Chondrocyte (in vitro differentiated cells): ENCODE results near the gene IER3IP1. TPM values are rescaled to one million over a fixed set of nuclear protein-coding genes. Genes with fewer than 3 reads are reported as not detected.
"Not testable (repeated sequence)": the region's sequence is repeated elsewhere in the genome, so short reads cannot be mapped to it uniquely, and the experiment has no call there.

ENCODE experiments used
- DNase-seq: peaks from one replicate; pipeline ENCODE4 v3.0.0; 2021; ENCODE audit warnings: mixed read lengths, low spot score
- H3K27ac Mint-ChIP-seq: one replicate; pipeline ENCODE4 v1.8.0; 2021; ENCODE audit warnings: mild to moderate bottlenecking, moderate library complexity, mixed read lengths; ENCODE audit not compliant: unreplicated experiment
- H3K27me3 Mint-ChIP-seq: 2 replicates; pipeline ENCODE4 v1.8.0; 2021; ENCODE audit warnings: low read depth, mixed read lengths
- H3K36me3 Mint-ChIP-seq: 2 replicates; pipeline ENCODE4 v1.8.0; 2021; ENCODE audit warnings: low read depth, mixed read lengths
- H3K4me1 Mint-ChIP-seq: 2 replicates; pipeline ENCODE4 v1.8.0; 2021; ENCODE audit warnings: low read depth, mild to moderate bottlenecking, mixed read lengths
- H3K4me3 Mint-ChIP-seq: one replicate; pipeline ENCODE4 v1.8.0; 2021; ENCODE audit warnings: mild to moderate bottlenecking, moderate library complexity, mixed read lengths; ENCODE audit not compliant: unreplicated experiment
- H3K9me3 Mint-ChIP-seq: 2 replicates; pipeline ENCODE4 v1.8.0; 2021; ENCODE audit warnings: low read depth, mixed read lengths
- CTCF ChIP-seq: fragments of 200-600 bp; sonication (generic); IDR thresholded peaks from 2 replicates; pipeline ENCODE4 v1.5.0; 2021; ENCODE audit warnings: antibody characterized with exemption, mild to moderate bottlenecking, moderate library complexity
- total RNA-seq: library from RNA; stranded (reverse); gene quantifications from 3 replicates; pipeline ENCODE4 v1.2.1, GENCODE V29; 2021

Gene IER3IP1
- total RNA-seq, 1 donor from 2014 or later: 16.4 TPM

- H3K36me3 Mint-ChIP-seq: no peaks in the 10 kb centered on the region
- H3K27ac Mint-ChIP-seq: no peak overlapping the region
- H3K4me3 Mint-ChIP-seq: no peak overlapping the region
- H3K9me3 Mint-ChIP-seq: no peaks in the 10 kb centered on the region
- no peak for TF ChIP-seq CTCF
- H3K27me3 Mint-ChIP-seq: peaks cover 29% of the 10 kb centered on the region
- no peak for DNase-seq
- H3K4me1 Mint-ChIP-seq: no peaks in the 10 kb centered on the region
Observed at GRCh38 chr18:47184419-47185050, 8.4 kb upstream of the IER3IP1 start.

GRCh38 chr18:47182156-47182555, 6.0 kb upstream of the IER3IP1 start:
- not testable (repeated sequence) for H3K4me3 Mint-ChIP-seq, DNase-seq
- peaks cover 29% of the 10 kb centered on the region for H3K27me3 Mint-ChIP-seq

GRCh38 chr18:47180765-47181164, 4.6 kb upstream of the IER3IP1 start:
- H3K27ac Mint-ChIP-seq: no peak overlapping the region
- H3K27me3 Mint-ChIP-seq: peaks cover 25% of the 10 kb centered on the region
- DNase-seq: no peak
- no peaks in the 10 kb centered on the region for H3K9me3 Mint-ChIP-seq
- no peak overlapping the region for H3K4me3 Mint-ChIP-seq
- H3K4me1 Mint-ChIP-seq: peaks cover 3% of the 10 kb centered on the region
- H3K36me3 Mint-ChIP-seq: no peaks in the 10 kb centered on the region
- no peak for TF ChIP-seq CTCF

More at GRCh38 chr18:47182156-47182555, 6.0 kb upstream of the IER3IP1 start:
- H3K36me3 Mint-ChIP-seq, H3K27ac Mint-ChIP-seq, H3K9me3 Mint-ChIP-seq, H3K4me1 Mint-ChIP-seq: not testable (repeated sequence)

GRCh38 chr18:47179520-47179919, 3.4 kb upstream of the IER3IP1 start:
- TF ChIP-seq CTCF: no peak
- Mint-ChIP-seq H3K27me3 (peaks cover 22% of the 10 kb centered on the region), H3K4me1 (peaks cover 3% of the 10 kb centered on the region), H3K36me3 (no peaks in the 10 kb centered on the region), H3K9me3 (no peaks in the 10 kb centered on the region), H3K4me3 (no peak overlapping the region), H3K27ac (no peak overlapping the region)
- no peak for DNase-seq

- H3K36me3 Mint-ChIP-seq: no peaks in the 10 kb centered on the region
- no peaks in the 10 kb centered on the region for H3K9me3 Mint-ChIP-seq
- no peak overlapping the region for H3K4me3 Mint-ChIP-seq
- H3K27me3 Mint-ChIP-seq: no peaks in the 10 kb centered on the region
- H3K27ac Mint-ChIP-seq: no peak overlapping the region
- no peak for DNase-seq
- peaks cover 8% of the 10 kb centered on the region for H3K4me1 Mint-ChIP-seq
- no peak for TF ChIP-seq CTCF
Observed at GRCh38 chr18:47175283-47175897, 774 bp downstream of the IER3IP1 start.
